MG63 (cell line): ENCODE measurements around the gene CDC73. TPM values are rescaled to one million over a fixed set of nuclear protein-coding genes. Genes with fewer than 3 reads are reported as not detected.
"Not testable (repeated sequence)": the region's sequence is repeated elsewhere in the genome, so short reads cannot be mapped to it uniquely, and the experiment has no call there.

Experiments used
- DNase-seq: peaks from one replicate; pipeline ENCODE4 v3.0.0-alpha.2; 2020
- H3K27me3 ChIP-seq: fragments of 250-450 bp; sonication (Bioruptor Pico); 2 replicates; pipeline ENCODE4 v1.5.1; 2020; ENCODE audit warnings: mild to moderate bottlenecking, moderate library complexity
- H3K36me3 ChIP-seq: fragments of 250-450 bp; sonication (Bioruptor Pico); 2 replicates; pipeline ENCODE4 v1.5.1; 2020; ENCODE audit warnings: mild to moderate bottlenecking, moderate library complexity
- H3K4me3 ChIP-seq: fragments of 250-450 bp; sonication (Bioruptor Pico); 2 replicates; pipeline ENCODE4 v1.5.1; 2020; ENCODE audit warnings: mild to moderate bottlenecking, moderate library complexity
- H3K9me3 ChIP-seq: fragments of 250-450 bp; sonication (Bioruptor Pico); 2 replicates; pipeline ENCODE4 v1.5.1; 2020; ENCODE audit warnings: mild to moderate bottlenecking, moderate library complexity
- total RNA-seq: library from RNA; depleted of rRNA; stranded (reverse); fragments of >200 nt; shearing (Covaris generic); gene quantifications from 2 replicates; pipeline ENCODE4 v1.2.3, GENCODE V29; 2014; ENCODE audit warnings: low replicate concordance

The CDC73 gene
- total RNA-seq, 1 experiment from 2014 or later: 19.8 TPM

DNA sequence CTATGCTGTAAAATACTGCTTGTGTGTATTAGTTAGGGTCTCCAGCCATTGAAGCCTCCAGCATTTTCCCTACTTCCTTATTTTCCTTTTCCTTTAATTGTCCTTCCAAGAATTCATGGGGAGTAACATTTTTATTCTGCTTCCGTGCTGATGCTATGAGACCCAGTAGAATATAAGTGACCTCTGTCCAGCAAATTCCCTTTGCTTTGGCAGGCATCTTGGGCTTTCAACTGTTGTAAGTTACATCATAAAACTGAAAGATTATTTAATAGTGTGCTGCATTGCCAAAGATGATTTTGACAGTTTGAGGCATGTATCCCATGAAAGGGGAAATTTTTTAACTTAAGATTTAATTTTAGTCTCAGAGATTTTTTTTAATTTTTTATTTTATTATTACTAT, 112.7 kb downstream of the CDC73 start:
- DNase-seq: no peak
- Histone ChIP-seq H3K27me3 (no peaks in the 10 kb centered on the region), H3K36me3 (peaks cover 26% of the 10 kb centered on the region), H3K4me3 (no peak overlapping the region), H3K9me3 (no peaks in the 10 kb centered on the region)

- Histone ChIP-seq H3K4me3 (no peak overlapping the region), H3K36me3 (peaks cover 26% of the 10 kb centered on the region), H3K27me3 (no peaks in the 10 kb centered on the region), H3K9me3 (no peaks in the 10 kb centered on the region)
- no peak for DNase-seq
Observed at GRCh38 chr1:193237381-193237978, 115.6 kb downstream of the CDC73 start.

- Histone ChIP-seq H3K9me3 (peaks cover 2% of the 10 kb centered on the region; the same call in 1 of the 2 replicates), H3K36me3 (peaks cover 20% of the 10 kb centered on the region), H3K4me3 (no peak overlapping the region), H3K27me3 (no peaks in the 10 kb centered on the region)
- no peak for DNase-seq
Observed at GRCh38 chr1:193240609-193241008, 118.8 kb downstream of the CDC73 start.

- DNase-seq: no peak
- Histone ChIP-seq H3K27me3 (no peaks in the 10 kb centered on the region), H3K4me3 (no peak overlapping the region), H3K36me3 (peaks cover 20% of the 10 kb centered on the region), H3K9me3 (peaks cover 2% of the 10 kb centered on the region; the same call in 1 of the 2 replicates)
Observed at GRCh38 chr1:193241132-193241827, 119.4 kb downstream of the CDC73 start.

GRCh38 chr1:193242000-193242399, 120.2 kb downstream of the CDC73 start:
- Histone ChIP-seq H3K4me3 (no peak overlapping the region), H3K36me3 (peaks cover 24% of the 10 kb centered on the region), H3K9me3 (peaks cover 2% of the 10 kb centered on the region; the same call in 1 of the 2 replicates), H3K27me3 (no peaks in the 10 kb centered on the region)
- no peak for DNase-seq

GRCh38 chr1:193249187-193249586, 127.4 kb downstream of the CDC73 start:
- no peaks in the 10 kb centered on the region for H3K27me3 ChIP-seq
- DNase-seq: no peak
- H3K9me3 ChIP-seq: peaks cover 14% of the 10 kb centered on the region
- H3K4me3 ChIP-seq: no peak overlapping the region
- peaks cover 60% of the 10 kb centered on the region for H3K36me3 ChIP-seq

DNA sequence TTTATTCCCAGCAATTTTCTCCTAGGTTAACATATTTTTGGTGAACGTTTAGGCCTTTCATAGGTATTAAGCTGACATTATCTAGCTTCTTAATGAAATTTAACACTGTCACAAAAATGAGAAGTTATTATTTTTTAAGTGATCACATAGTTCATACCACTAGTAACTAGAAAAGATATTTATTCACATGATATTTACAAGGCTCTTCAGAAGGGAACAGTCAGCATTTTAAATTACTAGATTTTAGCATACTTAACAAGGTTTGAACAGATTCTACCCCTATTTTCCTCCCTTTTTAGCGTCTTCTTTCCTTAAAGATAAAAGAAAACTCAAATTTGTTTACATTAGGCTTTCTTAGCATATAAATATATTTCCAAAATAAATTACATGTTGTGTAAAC, 130.1 kb downstream of the CDC73 start:
- no peak for DNase-seq
- Histone ChIP-seq H3K4me3 (no peak overlapping the region), H3K27me3 (no peaks in the 10 kb centered on the region), H3K36me3 (peaks cover 41% of the 10 kb centered on the region), H3K9me3 (peaks cover 12% of the 10 kb centered on the region)

DNA sequence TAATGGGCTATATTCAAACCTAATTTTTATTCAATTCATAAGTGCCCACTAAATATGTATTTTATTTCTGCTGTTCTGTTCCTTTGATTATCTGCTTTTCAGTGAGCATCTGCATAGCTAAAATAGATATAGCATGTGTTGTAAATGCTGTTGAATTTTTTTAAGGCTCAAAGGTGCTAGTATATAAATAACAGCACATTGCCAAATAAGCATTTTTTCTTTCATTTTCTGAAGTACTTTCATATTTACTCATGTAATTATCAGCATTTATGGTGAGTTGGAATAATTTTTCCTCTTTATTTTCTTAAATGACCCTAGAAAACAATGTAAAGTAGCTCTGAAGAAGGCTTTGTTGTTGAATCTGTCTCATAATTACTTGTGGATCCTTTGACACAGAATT, 134.2 kb downstream of the CDC73 start:
- H3K27me3 ChIP-seq: no peaks in the 10 kb centered on the region
- peaks cover 26% of the 10 kb centered on the region for H3K36me3 ChIP-seq
- no peak overlapping the region for H3K4me3 ChIP-seq
- no peak for DNase-seq
- no peaks in the 10 kb centered on the region for H3K9me3 ChIP-seq

DNA sequence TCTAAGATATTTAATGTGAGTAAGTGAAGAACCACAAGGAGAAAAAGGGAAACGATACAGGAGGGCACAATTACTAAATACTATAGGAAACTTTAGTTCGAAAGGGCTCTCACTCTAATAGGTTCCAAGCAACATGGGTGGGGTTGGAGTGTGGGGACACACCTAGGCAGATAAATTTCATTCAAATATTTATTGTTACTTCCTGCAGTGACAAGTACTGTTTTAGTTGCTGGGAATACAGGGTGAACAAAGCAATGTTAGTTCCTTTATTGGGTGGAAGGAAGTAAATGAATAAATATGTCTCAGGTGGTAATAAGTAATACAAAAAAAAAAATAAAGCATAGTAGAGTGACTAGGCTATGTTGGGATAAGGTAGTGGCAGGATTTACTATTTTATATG, 137.8 kb downstream of the CDC73 start:
- Histone ChIP-seq H3K4me3 (no peak overlapping the region), H3K27me3 (no peaks in the 10 kb centered on the region), H3K36me3 (peaks cover 21% of the 10 kb centered on the region), H3K9me3 (no peaks in the 10 kb centered on the region)
- no peak for DNase-seq

DNA sequence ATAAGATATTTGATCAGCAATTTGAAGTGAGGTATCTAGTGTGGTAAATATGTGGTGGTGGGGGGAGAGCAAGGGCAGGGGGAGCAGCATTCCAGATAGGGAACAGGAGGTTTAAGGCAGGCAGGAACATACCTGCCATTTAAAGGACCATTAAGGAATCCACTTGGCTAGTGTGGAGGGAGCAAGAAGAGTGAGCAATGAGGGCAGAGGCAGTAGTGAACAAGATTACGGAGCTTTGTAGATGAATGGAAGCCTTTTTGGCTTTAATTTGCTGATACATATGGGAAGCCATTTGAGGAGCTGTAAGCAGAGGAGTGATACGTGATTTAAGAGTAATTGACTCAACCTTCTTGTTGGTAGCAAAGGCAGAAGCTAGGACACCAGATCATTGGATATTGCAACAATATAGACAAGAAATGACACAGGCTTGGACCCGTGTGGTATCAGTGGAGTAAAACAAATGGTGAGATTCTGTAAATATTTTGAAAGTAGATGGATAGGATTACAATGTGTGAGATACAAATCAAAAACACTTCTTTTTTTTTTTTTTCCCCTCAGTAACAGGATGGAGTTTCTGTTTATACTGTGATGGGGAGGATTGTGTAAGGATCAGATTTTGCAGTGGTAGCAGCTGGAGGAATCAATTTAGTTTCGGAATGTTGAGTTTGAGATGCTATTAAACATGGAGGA, 138.4 kb downstream of the CDC73 start:
- no peak for DNase-seq
- Histone ChIP-seq H3K36me3 (peaks cover 23% of the 10 kb centered on the region), H3K9me3 (no peaks in the 10 kb centered on the region), H3K27me3 (no peaks in the 10 kb centered on the region), H3K4me3 (no peak overlapping the region)

DNA sequence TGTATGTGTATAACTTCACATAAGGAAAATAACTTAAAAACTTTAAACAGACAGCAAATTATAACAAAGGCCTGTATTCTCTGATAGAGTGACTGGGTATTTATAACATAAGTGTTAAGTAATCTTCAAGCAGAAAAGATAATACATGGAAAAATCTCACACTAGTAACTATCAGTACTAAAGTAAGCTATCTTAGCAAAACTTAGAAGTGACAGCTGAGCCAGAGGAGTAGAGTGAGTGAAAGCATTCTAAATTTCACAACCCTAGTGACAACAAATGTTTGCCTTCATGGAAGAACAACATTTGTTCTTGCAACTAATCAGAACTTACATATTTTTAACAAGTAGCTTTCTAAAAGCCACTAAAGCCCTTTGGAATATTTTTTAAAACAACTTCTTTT, 139.1 kb downstream of the CDC73 start:
- Histone ChIP-seq H3K27me3 (no peaks in the 10 kb centered on the region), H3K36me3 (peaks cover 27% of the 10 kb centered on the region), H3K4me3 (no peak overlapping the region), H3K9me3 (no peaks in the 10 kb centered on the region)
- no peak for DNase-seq

DNA sequence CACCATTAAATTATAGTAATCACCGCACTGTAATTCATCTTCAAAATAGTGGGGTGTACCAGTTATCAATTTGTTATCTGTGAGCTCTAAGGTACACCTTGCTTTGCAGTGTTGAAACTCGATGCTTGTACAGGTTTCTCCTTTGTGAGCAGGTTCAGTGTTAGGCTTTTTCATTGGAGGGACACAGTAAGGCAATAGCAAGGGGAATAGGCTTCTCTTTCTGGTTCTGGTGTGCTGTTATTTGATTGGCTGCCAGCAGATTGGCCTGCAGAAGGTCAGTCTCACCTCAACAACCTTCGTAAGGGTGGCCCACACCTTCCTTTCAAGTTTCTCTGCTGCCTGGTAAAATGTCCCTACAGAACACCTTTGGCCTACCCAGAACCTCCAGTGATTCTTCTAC, 140.8 kb downstream of the CDC73 start:
- H3K36me3 ChIP-seq: peaks cover 26% of the 10 kb centered on the region
- no peaks in the 10 kb centered on the region for H3K27me3 ChIP-seq
- no peaks in the 10 kb centered on the region for H3K9me3 ChIP-seq
- H3K4me3 ChIP-seq: no peak overlapping the region
- no peak for DNase-seq

DNA sequence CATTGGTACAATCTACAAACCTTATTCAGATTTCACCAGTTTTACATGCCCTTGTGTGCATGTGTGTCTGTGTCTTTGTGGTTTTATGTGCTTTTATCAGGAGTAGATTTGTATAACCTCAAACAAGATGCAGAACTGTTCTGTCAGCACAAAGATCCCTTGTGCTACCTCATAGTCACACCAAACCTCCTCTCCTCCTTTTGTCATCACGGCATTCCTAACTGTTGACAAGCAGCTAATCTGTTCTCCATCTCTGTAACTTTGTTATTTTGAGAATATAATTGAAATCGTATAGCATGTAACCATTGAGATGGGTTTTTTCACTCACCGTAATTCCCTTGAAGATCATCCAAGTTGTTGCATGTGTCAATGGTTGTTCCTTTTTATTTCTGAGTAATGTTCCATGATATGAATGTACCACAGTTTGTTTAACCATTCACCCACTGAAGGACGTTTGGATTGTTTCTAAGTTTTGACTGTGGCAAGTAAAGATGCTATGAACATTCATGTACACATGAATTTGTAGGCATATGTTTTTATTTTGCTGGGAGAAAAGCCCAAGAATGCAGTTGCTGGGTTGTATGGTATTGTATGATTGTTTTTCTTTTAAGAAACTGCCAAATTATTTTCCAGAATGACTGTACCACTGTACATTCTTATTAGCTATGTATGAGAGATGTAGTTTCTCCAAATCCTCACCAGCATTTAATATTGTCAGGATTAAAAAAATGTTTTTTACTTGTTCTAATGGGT, 142.7 kb downstream of the CDC73 start:
- Histone ChIP-seq H3K27me3 (no peaks in the 10 kb centered on the region), H3K36me3 (peaks cover 17% of the 10 kb centered on the region), H3K4me3 (no peak overlapping the region), H3K9me3 (no peaks in the 10 kb centered on the region)
- no peak for DNase-seq

DNA sequence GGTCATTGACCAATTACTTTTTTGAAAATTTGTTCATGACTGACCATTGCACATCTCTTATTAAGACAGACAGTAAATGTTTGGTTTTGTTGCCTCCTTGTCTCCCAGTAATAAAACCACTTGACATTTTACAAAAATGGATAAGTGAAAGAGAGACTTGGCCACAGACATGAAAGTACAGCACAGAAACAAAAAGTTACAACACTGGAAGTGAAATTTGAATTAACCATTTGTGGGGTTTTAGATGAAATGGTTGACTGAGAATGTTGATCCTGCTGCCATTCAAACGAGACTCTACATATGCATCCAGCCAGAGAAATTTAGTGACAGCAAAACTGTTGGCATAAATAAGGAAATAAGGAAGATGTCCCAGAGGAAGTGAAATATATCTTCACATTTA, 143.9 kb downstream of the CDC73 start:
- DNase-seq: no peak
- H3K9me3 ChIP-seq: no peaks in the 10 kb centered on the region
- H3K27me3 ChIP-seq: no peaks in the 10 kb centered on the region
- H3K36me3 ChIP-seq: peaks cover 13% of the 10 kb centered on the region
- H3K4me3 ChIP-seq: no peak overlapping the region

- not testable (repeated sequence) for DNase-seq, H3K4me3 ChIP-seq, H3K27me3 ChIP-seq, H3K9me3 ChIP-seq, H3K36me3 ChIP-seq
Observed at GRCh38 chr1:193266794-193267193, 145.0 kb downstream of the CDC73 start.

GRCh38 chr1:193270996-193271395, 149.2 kb downstream of the CDC73 start:
- DNase-seq: no peak
- peaks cover 4% of the 10 kb centered on the region; the same call in 1 of the 2 replicates for H3K36me3 ChIP-seq
- H3K4me3 ChIP-seq: no peak overlapping the region
- H3K27me3 ChIP-seq: no peaks in the 10 kb centered on the region
- no peaks in the 10 kb centered on the region for H3K9me3 ChIP-seq

- Histone ChIP-seq H3K27me3 (no peaks in the 10 kb centered on the region), H3K36me3 (peaks cover 4% of the 10 kb centered on the region; the same call in 1 of the 2 replicates), H3K9me3 (no peaks in the 10 kb centered on the region), H3K4me3 (no peak overlapping the region)
- no peak for DNase-seq
Observed at GRCh38 chr1:193275773-193276172, 153.9 kb downstream of the CDC73 start.
